ENCODE results near the gene L3MBTL2. TPM values are rescaled to one million over a fixed set of nuclear protein-coding genes. Genes with fewer than 3 reads are reported as not detected.

Gene L3MBTL2
- total and polyA plus RNA-seq, 4 donors: 8.7 to 17.4 (median 12.3) TPM

DNA sequence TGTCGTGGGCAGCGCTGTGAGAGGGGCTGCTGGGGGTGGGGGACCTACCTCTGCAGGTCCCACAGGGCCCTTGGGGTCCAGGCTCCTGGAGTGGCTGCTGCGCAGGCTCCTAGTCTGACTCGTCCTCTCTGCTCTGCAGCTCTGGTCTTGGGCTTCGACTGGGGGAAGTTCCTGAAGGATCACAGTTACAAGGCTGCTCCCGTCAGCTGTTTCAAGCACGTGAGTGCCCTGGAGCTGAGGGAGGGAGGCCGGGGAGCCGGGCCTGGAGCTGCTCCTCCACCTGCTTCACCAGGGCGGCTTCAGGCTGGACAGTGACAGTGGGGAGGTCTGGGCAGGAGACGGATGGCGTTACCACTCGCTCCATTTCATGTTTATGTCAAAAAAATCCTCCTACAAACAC lies 11.9 kb downstream of the L3MBTL2 start:
- H3K9me3 ChIP-seq (ENCODE audit: control insufficient read depth in 4 of 4, low read length in 3 of 4): no peaks in the 10 kb centered on the region
- peak overlapping the region; percentile 17 to 51 for H3K27ac ChIP-seq (ENCODE audit: low read depth in 1 of 2, low read length in 2 of 2)
- no peak overlapping the region for H3K9ac ChIP-seq (ENCODE audit: low read depth in 1 of 2, low read length in 2 of 2)

DNA sequence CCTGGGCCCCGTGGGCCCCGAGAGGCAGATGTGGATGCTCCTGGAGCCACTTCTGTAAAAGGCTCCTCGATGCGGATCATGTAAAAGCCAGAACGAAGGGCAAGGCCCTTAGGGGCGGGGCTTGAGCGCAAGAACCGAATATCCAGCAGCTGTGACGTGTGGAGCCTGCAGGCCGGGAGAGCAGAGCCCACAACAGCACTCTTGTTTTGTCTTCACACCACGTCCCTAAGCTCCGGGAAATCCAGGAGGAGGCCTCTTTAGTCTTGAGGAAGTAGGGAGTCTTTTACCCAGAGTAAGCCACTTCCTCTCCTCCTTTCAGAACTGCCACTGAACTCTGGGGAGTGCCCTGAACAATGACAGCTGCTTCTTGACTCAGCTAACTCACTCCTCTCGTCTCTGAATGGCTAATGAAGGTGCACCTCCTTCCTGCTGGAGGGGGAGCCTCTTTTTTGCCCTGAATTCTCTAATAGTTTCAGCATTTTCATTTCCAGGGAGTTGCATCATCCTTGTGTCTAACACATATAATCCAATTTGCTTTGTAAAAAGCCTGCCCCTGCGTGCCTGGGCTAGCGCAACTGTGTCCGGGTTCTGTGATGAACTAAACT lies 12.5 kb downstream of the L3MBTL2 start:
- WGBS: 67% methylated on average over 16 of the region's 16 CpGs
- no peaks in the 10 kb centered on the region for H3K27me3 ChIP-seq (ENCODE audit: control insufficient read depth in 4 of 4, insufficient read depth in 4 of 4, low read length in 3 of 4)
- no peak overlapping the region for H3K4me3 ChIP-seq (ENCODE audit: low read depth in 1 of 3, low read length in 3 of 3)
- no peak for TF ChIP-seq NR2F2 (IDR thresholded peaks at IDR 0.05)
- TF ChIP-seq GABPA (IDR thresholded peaks at IDR 0.05 in 1 of 2, conservative IDR thresholded peaks at IDR 0.05 in 1 of 2): no peak
- TF ChIP-seq EGR1 (IDR thresholded peaks at IDR 0.05; ENCODE audit: low read depth in 2 of 2): no peak
- peak; percentile 31 for TF ChIP-seq SP1 (IDR thresholded peaks at IDR 0.05)
- peak in 1 of 2 donors; percentile 8 for TF ChIP-seq RXRA (IDR thresholded peaks at IDR 0.05)
- TF ChIP-seq RAD21 (IDR thresholded peaks at IDR 0.05): peak in 1 of 2 donors; percentile 3
- H3K4me1 ChIP-seq (ENCODE audit: control insufficient read depth in 4 of 4, insufficient read depth in 4 of 4, low read length in 3 of 4): peaks cover 0 to 15% (median 2%) of the 10 kb centered on the region in 4 donors
- DNase-seq (ENCODE audit: low spot score): no peak
- H3K9ac ChIP-seq (ENCODE audit: low read depth in 1 of 2, low read length in 2 of 2): no peak overlapping the region
- peak overlapping the region; percentile 17 to 51 for H3K27ac ChIP-seq (ENCODE audit: low read depth in 1 of 2, low read length in 2 of 2)
- H3K36me3 ChIP-seq (ENCODE audit: control insufficient read depth in 4 of 4, insufficient read depth in 3 of 4, low read depth in 1 of 4, low read length in 3 of 4): peaks cover 4 to 18% (median 15%) of the 10 kb centered on the region in 4 donors
- no peaks in the 10 kb centered on the region for H3K9me3 ChIP-seq (ENCODE audit: control insufficient read depth in 4 of 4, low read length in 3 of 4)

More for the DNA sequence above, 11.9 kb downstream of the L3MBTL2 start:
- 86% methylated on average over 13 of the region's 13 CpGs for WGBS
- Histone ChIP-seq H3K4me3 (ENCODE audit: low read depth in 1 of 3, low read length in 3 of 3) (no peak overlapping the region), H3K36me3 (ENCODE audit: control insufficient read depth in 4 of 4, insufficient read depth in 3 of 4, low read depth in 1 of 4, low read length in 3 of 4) (peaks cover 4 to 18% (median 15%) of the 10 kb centered on the region in 4 donors), H3K4me1 (ENCODE audit: control insufficient read depth in 4 of 4, insufficient read depth in 4 of 4, low read length in 3 of 4) (peaks cover 0 to 11% (median 0%) of the 10 kb centered on the region in 4 donors), H3K27me3 (ENCODE audit: control insufficient read depth in 4 of 4, insufficient read depth in 4 of 4, low read length in 3 of 4) (no peaks in the 10 kb centered on the region)
- TF ChIP-seq EGR1 (IDR thresholded peaks at IDR 0.05; ENCODE audit: low read depth in 2 of 2) (no peak), RAD21 (IDR thresholded peaks at IDR 0.05) (no peak), FOXA1 (IDR thresholded peaks at IDR 0.05) (no peak)
- TF ChIP-seq, protein P1, sequence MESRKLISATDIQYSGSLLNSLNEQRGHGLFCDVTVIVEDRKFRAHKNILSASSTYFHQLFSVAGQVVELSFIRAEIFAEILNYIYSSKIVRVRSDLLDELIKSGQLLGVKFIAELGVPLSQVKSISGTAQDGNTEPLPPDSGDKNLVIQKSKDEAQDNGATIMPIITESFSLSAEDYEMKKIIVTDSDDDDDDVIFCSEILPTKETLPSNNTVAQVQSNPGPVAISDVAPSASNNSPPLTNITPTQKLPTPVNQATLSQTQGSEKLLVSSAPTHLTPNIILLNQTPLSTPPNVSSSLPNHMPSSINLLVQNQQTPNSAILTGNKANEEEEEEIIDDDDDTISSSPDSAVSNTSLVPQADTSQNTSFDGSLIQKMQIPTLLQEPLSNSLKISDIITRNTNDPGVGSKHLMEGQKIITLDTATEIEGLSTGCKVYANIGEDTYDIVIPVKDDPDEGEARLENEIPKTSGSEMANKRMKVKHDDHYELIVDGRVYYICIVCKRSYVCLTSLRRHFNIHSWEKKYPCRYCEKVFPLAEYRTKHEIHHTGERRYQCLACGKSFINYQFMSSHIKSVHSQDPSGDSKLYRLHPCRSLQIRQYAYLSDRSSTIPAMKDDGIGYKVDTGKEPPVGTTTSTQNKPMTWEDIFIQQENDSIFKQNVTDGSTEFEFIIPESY (IDR thresholded peaks at IDR 0.05): no peak
- no peak for DNase-seq (ENCODE audit: low spot score)

DNA sequence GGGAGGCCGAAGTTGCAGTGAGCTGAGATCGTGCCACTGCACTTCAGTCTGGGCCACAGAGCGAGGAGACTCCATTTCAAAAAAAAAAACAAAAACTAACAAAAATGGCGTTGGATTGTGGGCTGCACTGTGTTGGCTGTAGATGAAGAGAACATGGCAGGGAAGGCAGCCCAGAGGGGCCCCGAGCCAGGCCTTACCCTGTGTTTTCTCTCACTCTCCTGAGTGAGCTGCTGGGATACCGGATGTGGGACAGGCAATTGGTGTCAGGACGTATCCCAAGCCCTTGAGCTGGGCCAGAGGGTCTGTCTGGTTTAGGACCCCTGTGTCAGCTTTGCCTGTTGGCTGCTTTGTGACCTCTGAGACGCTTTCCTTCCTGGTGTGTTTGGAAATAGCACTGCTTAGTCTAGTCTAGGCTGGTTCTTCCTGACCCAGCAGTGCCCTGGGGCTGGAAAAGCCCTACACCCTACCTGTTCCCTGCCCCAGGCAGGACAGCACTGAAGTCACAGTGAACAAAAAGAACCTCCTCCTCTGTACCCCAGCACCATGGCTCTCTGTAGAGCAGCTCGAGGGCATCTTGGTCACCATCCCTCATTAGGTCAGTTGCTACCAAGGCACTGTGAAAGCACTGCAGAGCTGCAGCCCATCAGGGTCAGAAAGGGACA lies 17.9 kb downstream of the L3MBTL2 start:
- TF ChIP-seq, protein P2, sequence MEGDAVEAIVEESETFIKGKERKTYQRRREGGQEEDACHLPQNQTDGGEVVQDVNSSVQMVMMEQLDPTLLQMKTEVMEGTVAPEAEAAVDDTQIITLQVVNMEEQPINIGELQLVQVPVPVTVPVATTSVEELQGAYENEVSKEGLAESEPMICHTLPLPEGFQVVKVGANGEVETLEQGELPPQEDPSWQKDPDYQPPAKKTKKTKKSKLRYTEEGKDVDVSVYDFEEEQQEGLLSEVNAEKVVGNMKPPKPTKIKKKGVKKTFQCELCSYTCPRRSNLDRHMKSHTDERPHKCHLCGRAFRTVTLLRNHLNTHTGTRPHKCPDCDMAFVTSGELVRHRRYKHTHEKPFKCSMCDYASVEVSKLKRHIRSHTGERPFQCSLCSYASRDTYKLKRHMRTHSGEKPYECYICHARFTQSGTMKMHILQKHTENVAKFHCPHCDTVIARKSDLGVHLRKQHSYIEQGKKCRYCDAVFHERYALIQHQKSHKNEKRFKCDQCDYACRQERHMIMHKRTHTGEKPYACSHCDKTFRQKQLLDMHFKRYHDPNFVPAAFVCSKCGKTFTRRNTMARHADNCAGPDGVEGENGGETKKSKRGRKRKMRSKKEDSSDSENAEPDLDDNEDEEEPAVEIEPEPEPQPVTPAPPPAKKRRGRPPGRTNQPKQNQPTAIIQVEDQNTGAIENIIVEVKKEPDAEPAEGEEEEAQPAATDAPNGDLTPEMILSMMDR (IDR thresholded peaks at IDR 0.05; ENCODE audit: low read depth, low read length, missing input control): no peak
- TF ChIP-seq HNF4G (IDR thresholded peaks at IDR 0.05): no peak
- TF ChIP-seq FOXA2 (IDR thresholded peaks at IDR 0.05): no peak
- TF ChIP-seq NR2F2 (IDR thresholded peaks at IDR 0.05): no peak
- TF ChIP-seq SP1 (IDR thresholded peaks at IDR 0.05): no peak
- no peak for TF ChIP-seq FOXA1 (IDR thresholded peaks at IDR 0.05)
- TF ChIP-seq, protein P3, sequence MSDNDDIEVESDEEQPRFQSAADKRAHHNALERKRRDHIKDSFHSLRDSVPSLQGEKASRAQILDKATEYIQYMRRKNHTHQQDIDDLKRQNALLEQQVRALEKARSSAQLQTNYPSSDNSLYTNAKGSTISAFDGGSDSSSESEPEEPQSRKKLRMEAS (IDR thresholded peaks at IDR 0.05): no peak
- TF ChIP-seq, protein P4, sequence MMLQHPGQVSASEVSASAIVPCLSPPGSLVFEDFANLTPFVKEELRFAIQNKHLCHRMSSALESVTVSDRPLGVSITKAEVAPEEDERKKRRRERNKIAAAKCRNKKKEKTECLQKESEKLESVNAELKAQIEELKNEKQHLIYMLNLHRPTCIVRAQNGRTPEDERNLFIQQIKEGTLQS (IDR thresholded peaks at IDR 0.05): no peak
- TF ChIP-seq RAD21 (IDR thresholded peaks at IDR 0.05): no peak
- TF ChIP-seq EGR1 (IDR thresholded peaks at IDR 0.05; ENCODE audit: low read depth in 2 of 2): no peak
- no peak for TF ChIP-seq JUND (IDR thresholded peaks at IDR 0.05)
- no peak for TF ChIP-seq HNF4A (conservative IDR thresholded peaks at IDR 0.05)
- no peak for TF ChIP-seq GABPA (IDR thresholded peaks at IDR 0.05 in 1 of 2, conservative IDR thresholded peaks at IDR 0.05 in 1 of 2)
- no peak for TF ChIP-seq TAF1 (conservative IDR thresholded peaks at IDR 0.05)
- no peak for TF ChIP-seq RXRA (IDR thresholded peaks at IDR 0.05)
- TF ChIP-seq YY1 (IDR thresholded peaks at IDR 0.05): no peak
- TF ChIP-seq, protein P1 (IDR thresholded peaks at IDR 0.05): no peak
- H3K4me1 ChIP-seq (ENCODE audit: control insufficient read depth in 4 of 4, insufficient read depth in 4 of 4, low read length in 3 of 4): peaks cover 5 to 19% (median 11%) of the 10 kb centered on the region in 4 donors
- peaks cover 10 to 43% (median 18%) of the 10 kb centered on the region in 4 donors for H3K36me3 ChIP-seq (ENCODE audit: control insufficient read depth in 4 of 4, insufficient read depth in 3 of 4, low read depth in 1 of 4, low read length in 3 of 4)
- WGBS: 82% methylated on average over 9 of the region's 9 CpGs
- H3K4me3 ChIP-seq (ENCODE audit: low read depth in 1 of 3, low read length in 3 of 3): no peak overlapping the region
- no peaks in the 10 kb centered on the region for H3K9me3 ChIP-seq (ENCODE audit: control insufficient read depth in 4 of 4, low read length in 3 of 4)
- H3K27ac ChIP-seq (ENCODE audit: low read depth in 1 of 2, low read length in 2 of 2): peak overlapping the region; percentile 44 to 53
- no peaks in the 10 kb centered on the region for H3K27me3 ChIP-seq (ENCODE audit: control insufficient read depth in 4 of 4, insufficient read depth in 4 of 4, low read length in 3 of 4)
- no peak overlapping the region for H3K9ac ChIP-seq (ENCODE audit: low read depth in 1 of 2, low read length in 2 of 2)
- DNase-seq (ENCODE audit: low spot score): no peak
